SIG-M5 treated with dmso at 0.1 percent for 504 hours (cell line): ENCODE results near the gene RILPL1.
"Not testable (repeated sequence)": the region's sequence is repeated elsewhere in the genome, so short reads cannot be mapped to it uniquely, and the experiment has no call there.

ENCODE experiments used
- DNase-seq: peaks from one replicate; lab custom pipeline; 2025; ENCODE audit not compliant: unreplicated experiment; lab: John Stamatoyannopoulos, UW

RILPL1 gene

GRCh38 chr12:123471374-123472068, 62.0 kb downstream of the RILPL1 start:
- DNase-seq, result no peak

- no peak for DNase-seq
These were observed 63.5 kb downstream of the RILPL1 start for GRCh38 chr12:123469978-123470377.

GRCh38 chr12:123468786-123469185, 64.7 kb downstream of the RILPL1 start:
- DNase-seq, result peak; percentile 31

DNA sequence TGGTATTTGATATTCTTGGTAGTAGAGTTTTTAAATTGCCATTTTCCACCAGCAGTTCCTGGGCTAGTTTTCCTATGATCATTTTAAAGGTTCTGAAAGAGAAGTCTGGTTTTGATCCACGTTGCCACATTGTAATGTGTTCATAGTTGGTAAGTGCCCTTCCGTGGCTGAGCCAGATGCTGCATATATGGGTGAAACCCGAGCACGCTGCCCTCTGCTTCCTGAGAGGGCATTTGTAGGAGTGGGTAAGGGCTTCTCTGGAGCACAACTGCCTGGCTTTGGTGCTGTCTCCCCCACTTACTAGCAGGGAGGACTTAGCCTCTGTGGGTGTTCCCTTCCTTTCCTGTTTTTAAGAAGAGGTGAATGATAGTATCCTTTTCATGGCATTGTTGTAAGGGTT, 68.4 kb downstream of the RILPL1 start:
- DNase-seq, result no peak

- not testable (repeated sequence) for DNase-seq
These were observed 70.3 kb downstream of the RILPL1 start for GRCh38 chr12:123463174-123463573.

DNA sequence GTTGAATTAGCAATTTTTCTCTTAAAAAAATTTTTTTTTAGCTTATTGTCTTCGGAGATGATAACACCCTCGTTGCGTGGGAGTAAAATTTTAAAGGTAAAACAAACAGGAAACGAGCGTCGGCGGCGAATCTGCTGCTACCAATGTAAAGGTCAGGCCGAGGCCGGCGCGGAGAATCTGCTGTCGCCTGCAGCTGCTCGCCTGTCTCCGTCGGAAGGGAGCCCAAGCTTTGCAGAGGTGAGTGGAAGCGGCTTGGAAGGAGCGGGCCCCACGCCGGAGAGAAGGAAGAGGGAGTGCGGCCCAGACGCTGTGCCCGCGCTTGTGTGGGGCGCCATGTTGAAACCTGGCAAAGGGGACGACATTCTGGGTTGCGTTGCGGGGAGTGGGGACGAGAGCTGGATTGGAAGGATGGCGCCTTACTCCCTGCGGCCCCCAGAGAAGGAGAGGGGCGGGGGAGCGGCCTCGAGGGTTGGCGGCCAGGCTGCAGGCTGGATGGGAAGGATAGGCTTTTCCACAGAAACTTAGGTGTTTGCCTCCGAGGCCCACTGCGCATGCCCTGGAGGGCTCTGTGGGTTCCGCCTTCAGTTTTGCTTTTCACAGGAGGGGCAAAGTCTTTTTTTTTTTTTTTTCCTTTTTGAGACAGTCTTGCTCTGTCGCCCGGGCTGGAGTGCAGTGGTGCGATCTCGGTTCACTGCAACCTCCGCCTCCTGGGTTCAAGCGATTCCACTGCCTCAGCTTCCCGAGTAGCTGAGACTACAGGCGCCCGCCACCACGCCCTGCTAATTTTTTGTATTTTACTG, 75.3 kb downstream of the RILPL1 start, which contains the start of gene SNRNP35:
SNRNP35 (plus strand) TSS at position 160 of the 800 bp plus-strand sequence. CDS start 7,402 bp downstream, outside the sequence.
- DNase-seq, result peak; percentile 80

- DNase-seq, result no peak
These were observed 80.4 kb downstream of the RILPL1 start for GRCh38 chr12:123453165-123453564.

GRCh38 chr12:123452276-123452550, 81.3 kb downstream of the RILPL1 start:
- not testable (repeated sequence) for DNase-seq

- no peak for DNase-seq
These were observed 82.9 kb downstream of the RILPL1 start for GRCh38 chr12:123450636-123451035.

- no peak for DNase-seq
These were observed 83.7 kb downstream of the RILPL1 start for GRCh38 chr12:123449856-123450255.

DNA sequence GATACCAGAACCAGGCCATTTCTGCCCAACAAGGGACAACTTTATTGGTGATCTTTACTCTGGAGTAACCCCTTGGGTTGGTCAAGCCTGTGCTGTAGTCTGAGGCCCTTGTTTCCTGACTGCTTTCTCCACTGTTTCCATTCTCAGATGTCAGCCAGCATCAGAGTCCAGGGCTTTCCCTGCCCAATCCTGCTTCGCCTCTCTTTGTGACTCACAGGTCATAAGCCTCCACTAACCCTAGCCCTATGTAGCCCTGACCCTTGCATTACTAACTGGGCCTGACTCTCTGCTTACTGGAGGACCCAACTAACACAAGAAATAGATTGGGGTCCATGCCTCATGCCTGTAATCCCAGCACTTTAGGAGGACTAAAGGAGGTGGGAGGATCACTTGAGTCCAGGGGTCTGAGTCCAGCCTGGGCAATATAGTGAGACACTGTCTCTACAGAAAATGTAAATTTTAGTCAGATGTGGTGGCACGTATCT, 84.2 kb downstream of the RILPL1 start:
- DNase-seq, result no peak

GRCh38 chr12:123446333-123446713, 87.2 kb downstream of the RILPL1 start:
- DNase-seq, result no peak

DNA sequence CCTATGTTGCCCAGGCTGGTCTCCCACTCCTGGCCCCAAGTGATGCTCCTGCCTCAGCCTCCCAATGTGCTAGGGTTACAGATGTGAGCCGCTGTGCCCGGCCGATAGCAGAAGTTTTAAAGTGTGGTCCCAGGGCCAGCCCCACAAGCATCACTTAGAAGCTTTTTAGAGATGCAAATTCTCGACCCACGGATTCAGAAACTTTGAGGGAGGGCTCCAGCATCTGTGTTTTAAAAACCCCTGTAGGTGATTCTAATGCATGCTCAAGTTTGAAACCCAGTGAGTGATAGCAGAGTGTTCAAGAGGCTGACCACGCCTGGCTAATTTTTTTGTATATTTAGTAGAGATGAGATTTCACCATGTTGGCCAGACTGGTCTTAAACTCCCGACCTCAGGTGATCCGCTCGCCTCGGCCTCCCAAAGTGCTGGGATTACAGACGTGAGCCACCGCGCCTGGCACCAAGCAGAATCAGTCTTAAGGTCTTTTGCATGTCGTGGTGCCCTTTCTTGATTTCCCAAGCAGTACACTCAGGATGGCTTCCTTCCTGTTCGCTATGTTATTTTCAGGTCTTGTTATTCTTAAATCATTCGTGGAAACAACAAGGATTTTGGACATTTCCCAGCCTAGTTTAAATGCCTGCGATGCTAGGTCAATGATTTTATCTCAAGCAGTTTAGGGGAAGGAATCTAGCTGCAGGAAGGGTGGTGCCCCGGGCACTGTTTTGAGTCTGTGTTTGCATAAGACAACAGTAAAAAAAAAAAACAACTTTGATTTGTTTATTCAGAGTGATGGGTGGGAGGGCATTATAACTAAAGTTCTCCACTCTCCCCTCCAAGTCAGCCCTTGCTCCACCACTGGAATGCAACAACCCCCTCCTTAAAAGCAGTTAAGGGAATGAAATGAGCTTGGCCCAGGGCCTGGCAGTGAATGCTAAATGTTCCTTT, 87.9 kb downstream of the RILPL1 start:
- peak; percentile 24 for DNase-seq

GRCh38 chr12:123444092-123445026, 89.2 kb downstream of the RILPL1 start:
- DNase-seq, result peak; percentile 49

DNA sequence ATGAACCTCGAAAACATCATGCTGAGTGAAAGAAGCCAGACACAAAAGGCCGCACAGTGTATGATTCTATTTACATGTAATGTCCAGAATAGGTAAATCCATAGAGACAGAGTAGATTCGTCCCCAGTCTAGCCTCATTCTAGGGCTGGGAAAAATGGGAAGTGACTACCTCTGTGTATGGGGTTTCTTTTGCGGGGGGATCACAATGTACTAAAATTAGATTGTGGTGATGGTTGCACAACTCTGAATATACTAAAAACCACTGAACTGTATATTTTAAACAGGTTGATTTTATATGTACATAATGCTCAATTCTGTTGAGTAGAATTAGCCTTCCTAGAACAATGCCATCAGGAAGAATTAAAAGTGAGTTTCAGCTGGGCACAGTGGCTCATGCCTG, 90.7 kb downstream of the RILPL1 start:
- peak; percentile 86 for DNase-seq

GRCh38 chr12:123441523-123442164, 91.9 kb downstream of the RILPL1 start:
- DNase-seq, result no peak

- peak; percentile 99 for DNase-seq
These were observed 97.2 kb downstream of the RILPL1 start, which contains the start of gene RILPL2 for GRCh38 chr12:123436017-123436964. TSS of gene RILPL2 (minus strand) at chr12:123436684. CDS start at chr12:123436420, 264 bp downstream.

GRCh38 chr12:123435636-123436016, 97.9 kb downstream of the RILPL1 start:
- no peak for DNase-seq
